ENCODE results near the gene WWOX. TPM values are rescaled to one million over a fixed set of nuclear protein-coding genes. Genes with fewer than 3 reads are reported as not detected.

The WWOX gene
- total and polyA plus RNA-seq, 2 donors (not counting 3 experiments of a cell fraction or from before 2014, with no cell fraction given): 6.2 to 12.5 TPM

DNA sequence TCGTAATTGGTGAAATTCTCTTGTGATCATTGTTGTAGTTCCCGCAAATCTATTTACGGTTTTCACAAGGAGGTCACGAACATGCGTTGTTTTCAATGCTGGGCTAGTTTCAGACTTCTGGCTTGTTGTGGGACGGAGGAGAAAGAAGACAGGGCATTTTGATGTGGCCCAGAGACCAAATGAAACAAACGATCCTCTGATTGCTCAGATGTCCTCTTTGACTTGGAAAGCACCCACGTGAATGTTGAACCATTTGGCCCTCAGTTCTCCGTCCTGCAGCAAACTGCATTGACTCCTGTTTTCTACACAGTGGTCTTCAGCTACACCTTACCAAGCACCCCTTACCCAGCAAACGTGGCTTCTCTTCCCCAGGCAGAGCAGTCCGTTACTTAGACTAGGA is 391.0 kb downstream of the WWOX start:
- H3K4me3 ChIP-seq (replicated peaks in 1 of 3; ENCODE audit: insufficient read depth in 1 of 3, low read depth in 1 of 3, low read length in 3 of 3): no peak overlapping the region
- H3K27ac ChIP-seq (ENCODE audit: insufficient read depth, low read depth, low read length): no peak overlapping the region
- FAIRE-seq (no peak), DNase-seq (ENCODE audit: low read depth, low spot score) (no peak)
- no peaks in the 10 kb centered on the region for H3K79me2 ChIP-seq (ENCODE audit: control insufficient read depth, insufficient read depth, low read length)
- dilution Hi-C loops (cut with MboI; ENCODE audit: extremely low pct_ligation_motif_present, low sequenced_read_pairs) (no loop called here), intact Hi-C loops (cut with micrococcal nuclease) (no loop called here)
- H3K36me3 ChIP-seq (ENCODE audit: control insufficient read depth in 2 of 2, extremely low read depth in 1 of 2, insufficient read depth in 2 of 2, low read length in 2 of 2): no peaks in the 10 kb centered on the region
- H3K4me1 ChIP-seq (ENCODE audit: control insufficient read depth, extremely low read depth, insufficient read depth, low read length): no peaks in the 10 kb centered on the region
- H4K20me1 ChIP-seq (replicated peaks; ENCODE audit: control insufficient read depth, extremely low read depth, insufficient read depth, low read length): no peaks in the 10 kb centered on the region
- peaks cover 3% of the 10 kb centered on the region for H3K9me3 ChIP-seq (replicated peaks; ENCODE audit: control insufficient read depth, insufficient read depth, low read length)
- H3K9ac ChIP-seq (replicated peaks; ENCODE audit: extremely low read depth, insufficient read depth, low read length): no peak overlapping the region
- H3K27me3 ChIP-seq (ENCODE audit: control insufficient read depth in 2 of 2, insufficient read depth in 2 of 2, low read length in 2 of 2): no peaks in the 10 kb centered on the region
- TF ChIP-seq POLR2A (IDR thresholded peaks at IDR 0.05; ENCODE audit: low read depth, low read length) (no peak), JUN (IDR thresholded peaks at IDR 0.05; ENCODE audit: borderline replicate concordance, insufficient read depth, insufficient read length, low read depth) (no peak)
- H3K4me2 ChIP-seq (ENCODE audit: insufficient read depth, low read length): no peak overlapping the region
- no TSS peak for BruUV-seq (replicated peaks)
- H3K9me1 ChIP-seq (replicated peaks; ENCODE audit: control insufficient read depth, extremely low read depth, insufficient read depth, low read length): no peaks in the 10 kb centered on the region
- H2AFZ ChIP-seq (ENCODE audit: low read depth, low read length): no peak overlapping the region
- POLR2A ChIA-PET: no interaction called here
- CTCF ChIA-PET: interaction anchor here (0.5 kb wide), 1 partner anchor 37 kb away, joined by 3 read pairs; no protein-coding TSS in a partner anchor

DNA sequence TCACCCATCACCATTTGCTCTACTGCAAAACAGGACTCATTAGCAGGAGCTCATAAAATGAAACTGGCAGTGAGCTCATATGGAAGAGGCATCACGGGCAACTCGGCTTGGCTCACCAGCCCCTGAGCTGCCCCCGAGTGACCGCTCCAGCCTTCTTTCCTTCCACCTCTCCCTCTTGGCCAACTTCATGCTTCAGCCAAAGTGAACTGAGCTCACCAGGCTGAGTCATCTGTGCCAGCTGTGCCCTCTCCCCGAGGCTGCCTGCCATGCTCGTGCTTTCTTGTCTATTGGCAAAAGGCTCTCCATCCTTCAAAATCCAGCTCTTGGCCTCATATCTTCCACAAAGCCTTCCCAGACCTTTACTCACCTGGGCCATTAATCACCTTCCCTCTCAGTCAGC is 391.4 kb downstream of the WWOX start:
- ChIA-PET CTCF (no interaction called here), POLR2A (no interaction called here)
- Histone ChIP-seq H3K9me1 (replicated peaks; ENCODE audit: control insufficient read depth, extremely low read depth, insufficient read depth, low read length) (no peaks in the 10 kb centered on the region), H3K27me3 (ENCODE audit: control insufficient read depth in 2 of 2, insufficient read depth in 2 of 2, low read length in 2 of 2) (no peaks in the 10 kb centered on the region), H3K4me1 (ENCODE audit: control insufficient read depth, extremely low read depth, insufficient read depth, low read length) (no peaks in the 10 kb centered on the region), H3K27ac (ENCODE audit: insufficient read depth, low read depth, low read length) (no peak overlapping the region), H3K36me3 (ENCODE audit: control insufficient read depth in 2 of 2, extremely low read depth in 1 of 2, insufficient read depth in 2 of 2, low read length in 2 of 2) (no peaks in the 10 kb centered on the region), H3K79me2 (ENCODE audit: control insufficient read depth, insufficient read depth, low read length) (no peaks in the 10 kb centered on the region), H4K20me1 (replicated peaks; ENCODE audit: control insufficient read depth, extremely low read depth, insufficient read depth, low read length) (no peaks in the 10 kb centered on the region), H2AFZ (ENCODE audit: low read depth, low read length) (no peak overlapping the region), H3K9ac (replicated peaks; ENCODE audit: extremely low read depth, insufficient read depth, low read length) (no peak overlapping the region), H3K9me3 (replicated peaks; ENCODE audit: control insufficient read depth, insufficient read depth, low read length) (peaks cover 3% of the 10 kb centered on the region), H3K4me2 (ENCODE audit: insufficient read depth, low read length) (no peak overlapping the region), H3K4me3 (replicated peaks in 1 of 3; ENCODE audit: insufficient read depth in 1 of 3, low read depth in 1 of 3, low read length in 3 of 3) (no peak overlapping the region)
- BruUV-seq (replicated peaks): no TSS peak
- no peak for TF ChIP-seq JUN (IDR thresholded peaks at IDR 0.05; ENCODE audit: borderline replicate concordance, insufficient read depth, insufficient read length, low read depth)
- no peak for TF ChIP-seq CTCF (IDR thresholded peaks at IDR 0.05; ENCODE audit: extremely low read depth in 1 of 2, insufficient read depth in 1 of 2, low read depth in 1 of 2, low read length in 2 of 2)
- no peak for TF ChIP-seq POLR2A (IDR thresholded peaks at IDR 0.05; ENCODE audit: low read depth, low read length)
- TF ChIP-seq EZH2 (IDR thresholded peaks at IDR 0.05; ENCODE audit: borderline replicate concordance, low read depth, low read length, severe bottlenecking): no peak
- TF ChIP-seq GATA2 (IDR thresholded peaks at IDR 0.05; ENCODE audit: insufficient read depth, insufficient read length, low read depth, low read length): no peak
- no peak for TF ChIP-seq FOS (IDR thresholded peaks at IDR 0.05; ENCODE audit: borderline replicate concordance, insufficient read depth, low read length)
- no peak for TF ChIP-seq POLR2AphosphoS5 (IDR thresholded peaks at IDR 0.05; ENCODE audit: insufficient read depth, low read depth, low read length)
- TF ChIP-seq MYC (IDR thresholded peaks at IDR 0.05; ENCODE audit: low read depth, low read length): no peak
- TF ChIP-seq MAX (IDR thresholded peaks at IDR 0.05; ENCODE audit: insufficient read depth, insufficient read length): no peak
- dilution Hi-C loops (cut with MboI; ENCODE audit: extremely low pct_ligation_motif_present, low sequenced_read_pairs) (no loop called here), intact Hi-C loops (cut with micrococcal nuclease) (no loop called here)
- FAIRE-seq: no peak
- DNase-seq (ENCODE audit: low read depth, low spot score): no peak
